GM21423 (cell line): ENCODE measurements around the gene ZNF576.
"Not testable (repeated sequence)": the region's sequence is repeated elsewhere in the genome, so short reads cannot be mapped to it uniquely, and the experiment has no call there.

Source experiments
- ATAC-seq: cut with Tn5 transposase; IDR thresholded peaks from one replicate; pipeline ENCODE4 v1.9.1; 2021; ENCODE audit warnings: mild to moderate bottlenecking, moderate library complexity; ENCODE audit not compliant: unreplicated experiment

ZNF576 gene, protein sequence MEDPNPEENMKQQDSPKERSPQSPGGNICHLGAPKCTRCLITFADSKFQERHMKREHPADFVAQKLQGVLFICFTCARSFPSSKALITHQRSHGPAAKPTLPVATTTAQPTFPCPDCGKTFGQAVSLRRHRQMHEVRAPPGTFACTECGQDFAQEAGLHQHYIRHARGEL

DNA sequence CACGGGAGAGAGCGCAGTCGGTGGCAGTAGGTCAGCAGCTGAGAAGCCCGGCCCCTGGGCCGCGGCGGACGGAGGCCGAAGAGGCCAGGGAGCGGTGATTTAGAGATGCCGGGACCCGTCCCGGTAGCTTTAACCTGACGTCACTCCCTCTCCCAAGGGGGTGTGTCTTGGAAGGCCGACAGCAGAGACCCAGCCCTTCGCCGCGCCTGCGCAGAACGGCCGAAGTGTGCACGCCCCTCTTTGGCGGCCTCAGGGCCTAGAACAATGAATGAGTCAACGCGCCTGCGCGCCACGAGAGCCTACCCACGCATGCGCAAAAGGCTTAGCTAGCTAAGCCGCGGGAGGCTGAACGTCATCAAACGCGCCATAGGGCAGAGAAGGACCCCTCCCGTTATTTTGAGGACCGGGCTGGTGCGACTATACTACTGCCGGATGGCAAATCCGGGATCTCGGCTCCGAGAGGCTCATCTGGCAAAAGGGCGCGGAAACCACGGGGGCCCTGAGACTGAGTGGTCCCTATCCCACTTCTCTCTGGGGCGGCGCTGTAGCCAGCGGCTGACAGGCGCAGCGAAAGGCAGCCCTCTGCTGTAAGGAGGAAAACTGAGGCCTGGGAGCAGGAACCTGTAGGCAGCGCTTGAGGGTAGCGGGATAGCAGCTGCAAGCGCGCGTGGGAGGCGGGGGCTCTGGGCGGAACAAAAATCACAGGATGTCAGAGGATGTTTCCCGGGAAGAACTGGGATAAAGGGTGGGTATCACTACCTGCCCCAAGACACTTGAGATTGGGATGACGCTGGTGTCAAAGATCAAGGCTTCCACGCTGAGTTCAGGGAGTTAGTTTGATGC is at the start of gene ZNF576, which contains the start of gene IRGQ:
Gene ZNF576, plus strand, starts transcription at position 597 of the 843 bp plus-strand sequence. CDS start 514 bp downstream, outside the sequence.
Gene IRGQ, minus strand, starts transcription at position 136 of the 843 bp plus-strand sequence. CDS start 796 bp downstream, outside the sequence.
- ATAC-seq = peak; percentile 79

DNA sequence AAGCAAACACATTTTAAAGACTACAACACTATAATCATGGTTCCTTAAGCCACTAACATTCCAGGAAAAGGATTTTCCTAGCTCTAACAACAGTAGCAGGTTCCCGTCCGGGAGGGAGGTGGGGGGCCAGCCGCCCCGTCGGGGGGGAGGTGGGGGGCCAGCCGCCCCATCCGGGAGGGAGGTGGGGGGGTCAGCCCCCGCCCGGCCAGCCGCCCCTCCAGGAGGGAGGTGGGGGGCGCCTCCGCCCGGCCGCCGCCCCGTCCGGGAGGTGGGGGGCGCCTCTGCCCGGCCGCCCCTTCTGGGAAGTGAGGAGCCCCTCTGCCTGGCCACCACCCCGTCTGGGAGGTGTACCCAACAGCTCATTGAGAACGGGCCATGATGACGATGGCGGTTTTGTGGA is 48.5 kb upstream of the ZNF576 start:
- ATAC-seq = not testable (repeated sequence)

DNA sequence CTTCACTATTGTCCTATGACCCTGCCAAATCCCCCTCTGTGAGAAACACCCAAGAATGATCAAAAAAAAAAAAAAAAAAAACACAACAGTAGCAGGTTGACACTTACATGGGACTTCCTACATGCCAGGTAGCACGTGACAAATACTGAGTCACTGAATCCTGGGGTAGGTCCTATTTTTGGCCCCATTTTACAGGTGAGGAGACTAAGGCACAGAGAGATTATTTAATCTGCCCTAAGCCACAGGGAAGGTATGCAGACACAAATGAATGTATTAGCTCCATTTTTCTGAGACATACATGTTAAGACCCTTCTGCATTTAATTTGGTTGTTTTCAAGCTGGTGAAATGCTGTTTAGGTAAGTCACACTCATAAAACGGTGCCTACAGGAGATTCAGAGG is 47.7 kb upstream of the ZNF576 start:
- no peak for ATAC-seq

DNA sequence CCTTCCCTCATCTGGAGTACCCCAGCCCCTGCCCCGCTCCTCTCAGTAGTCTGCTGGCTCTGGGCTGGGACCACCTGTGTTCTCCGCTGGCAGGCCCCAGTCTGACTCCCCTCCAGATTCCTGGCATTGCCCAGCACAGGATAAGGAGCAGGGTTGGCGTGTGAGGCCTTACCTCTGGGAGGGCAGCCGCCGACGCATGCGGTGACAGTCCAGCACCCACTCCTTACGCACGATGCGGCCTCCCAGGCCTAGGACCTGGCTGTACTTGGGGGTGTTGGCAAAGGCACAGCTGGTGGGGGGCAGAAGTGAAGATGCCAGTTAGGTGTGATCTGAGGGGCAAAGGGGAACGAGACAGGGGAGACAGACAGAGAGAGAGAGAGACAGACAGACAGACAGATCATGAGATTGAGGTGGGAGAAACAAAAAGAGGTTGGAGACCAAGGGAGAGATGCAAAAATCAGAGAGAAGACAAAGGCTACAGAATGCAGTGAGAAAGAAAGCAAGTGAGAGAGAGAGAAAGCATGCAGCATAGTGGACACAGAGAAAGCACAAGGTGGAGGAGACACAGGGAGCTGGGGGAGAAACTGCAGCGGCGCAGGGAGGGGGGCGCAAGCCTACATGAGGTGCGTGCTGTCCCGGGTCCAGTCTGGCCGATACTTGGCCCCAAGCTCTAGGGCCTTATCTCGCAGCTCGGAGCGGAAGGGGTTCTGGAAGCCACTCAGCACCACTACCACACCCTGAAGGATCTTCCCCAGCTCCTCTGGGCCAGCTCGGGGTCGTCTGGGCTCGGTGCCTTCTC is 44.8 kb upstream of the ZNF576 start:
- no peak for ATAC-seq

DNA sequence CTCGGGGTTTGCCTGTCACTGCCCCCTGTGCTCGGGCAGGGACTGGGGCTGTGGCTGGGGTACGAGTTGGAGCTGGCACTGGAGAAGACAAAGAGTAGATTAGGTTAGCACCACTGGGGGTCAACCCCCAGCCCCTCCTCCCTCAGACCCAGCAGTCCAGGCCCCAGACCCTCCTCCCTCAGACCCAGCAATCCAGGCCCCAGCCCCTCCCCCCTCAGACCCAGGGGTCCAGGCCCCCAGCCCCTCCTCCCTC is 44.3 kb upstream of the ZNF576 start:
- ATAC-seq = no peak

DNA sequence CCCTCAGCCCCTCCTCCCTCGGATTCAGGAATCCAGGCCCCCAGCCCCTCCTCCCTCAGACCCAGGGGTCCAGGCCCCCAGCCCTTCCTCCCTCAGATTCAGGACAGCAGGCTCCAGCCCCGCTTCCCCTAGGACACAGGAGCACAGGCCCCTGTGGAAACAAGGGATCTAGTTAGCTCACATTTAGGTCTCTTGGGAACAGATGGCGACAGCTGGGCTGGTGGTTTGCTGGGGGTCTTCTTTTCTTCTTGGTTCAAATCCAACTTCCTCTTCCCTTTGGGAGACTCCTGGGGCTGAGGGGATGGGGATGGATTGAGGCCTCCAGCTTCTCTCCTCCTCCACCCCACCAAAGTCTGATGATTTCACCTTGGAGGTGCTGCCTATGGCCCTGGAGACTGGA is 43.8 kb upstream of the ZNF576 start:
- ATAC-seq = no peak

DNA sequence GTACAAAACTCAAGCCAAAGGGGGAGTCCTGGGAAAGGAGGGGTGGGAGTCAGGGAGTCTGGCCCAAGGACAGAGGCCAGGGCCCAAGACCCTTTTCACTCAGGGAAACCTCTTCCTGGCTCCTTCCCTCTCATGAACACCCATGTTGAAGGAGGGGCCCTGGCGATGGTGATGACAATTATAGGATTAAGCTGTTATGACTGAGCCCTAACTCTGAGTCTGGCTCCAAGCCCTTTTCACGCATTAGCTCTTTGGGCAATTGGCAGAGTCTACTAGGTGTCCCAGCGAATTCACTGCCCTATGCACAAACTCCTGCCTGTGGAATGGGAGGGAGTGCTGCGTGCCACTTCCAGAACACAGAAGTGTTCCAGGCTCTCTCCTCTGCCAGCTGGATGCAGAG is 42.7 kb upstream of the ZNF576 start:
- no peak for ATAC-seq

DNA sequence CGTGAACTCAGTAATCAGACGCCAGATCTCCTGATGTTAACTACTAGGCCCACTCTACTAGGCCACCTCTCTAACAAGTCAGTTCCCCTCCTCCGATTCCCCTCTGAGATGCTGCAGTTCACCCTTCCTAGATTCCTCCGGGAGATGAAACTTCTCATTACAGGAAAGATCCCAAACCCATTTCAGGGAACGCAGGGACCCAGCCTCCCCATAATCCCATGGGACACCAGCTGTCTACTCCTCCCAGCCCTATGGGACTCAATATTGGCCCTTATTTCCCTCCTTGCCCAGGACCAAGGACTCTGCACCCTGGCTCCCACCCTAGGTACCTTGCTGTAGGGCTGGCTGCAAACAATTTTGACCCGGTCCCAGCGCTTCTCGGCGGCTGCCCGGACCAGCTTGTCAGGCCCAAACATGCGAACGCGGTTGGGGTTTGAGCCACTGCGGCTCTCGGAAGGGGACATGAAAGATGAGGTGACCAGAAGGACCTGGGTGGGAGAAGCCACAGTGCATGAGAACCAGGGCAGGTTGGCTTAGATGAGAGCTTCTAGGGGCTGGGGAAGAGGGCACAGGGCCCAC is 42.0 kb upstream of the ZNF576 start:
- no peak for ATAC-seq

DNA sequence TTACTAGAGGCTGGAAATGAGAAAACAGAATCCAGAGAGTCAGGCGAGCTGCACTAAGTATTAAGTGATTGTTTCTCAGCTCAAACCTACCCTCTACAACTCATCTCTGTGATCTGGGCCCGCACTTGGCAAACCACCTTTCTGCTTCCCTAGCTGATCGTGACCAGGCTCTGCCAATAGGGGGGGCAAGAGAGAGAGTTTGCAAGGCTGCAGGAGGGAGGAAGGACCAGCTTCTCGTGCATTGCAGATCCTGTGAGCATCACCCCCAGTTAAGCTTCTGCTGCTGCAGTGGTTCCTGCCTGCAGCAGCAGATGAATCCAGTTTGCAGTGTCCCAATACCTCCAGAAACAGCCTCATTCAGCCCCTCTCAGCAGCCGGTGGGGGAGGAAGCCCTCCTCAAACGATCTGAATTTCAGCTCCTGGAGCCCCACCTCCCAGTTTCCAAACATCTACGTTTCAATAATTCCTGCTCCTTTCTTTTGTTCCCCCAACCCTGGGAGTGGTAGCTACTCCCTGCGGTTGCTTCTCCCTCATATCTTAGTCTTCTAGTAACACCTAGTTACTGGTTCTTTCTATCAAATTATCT is 41.1 kb upstream of the ZNF576 start:
- no peak for ATAC-seq

DNA sequence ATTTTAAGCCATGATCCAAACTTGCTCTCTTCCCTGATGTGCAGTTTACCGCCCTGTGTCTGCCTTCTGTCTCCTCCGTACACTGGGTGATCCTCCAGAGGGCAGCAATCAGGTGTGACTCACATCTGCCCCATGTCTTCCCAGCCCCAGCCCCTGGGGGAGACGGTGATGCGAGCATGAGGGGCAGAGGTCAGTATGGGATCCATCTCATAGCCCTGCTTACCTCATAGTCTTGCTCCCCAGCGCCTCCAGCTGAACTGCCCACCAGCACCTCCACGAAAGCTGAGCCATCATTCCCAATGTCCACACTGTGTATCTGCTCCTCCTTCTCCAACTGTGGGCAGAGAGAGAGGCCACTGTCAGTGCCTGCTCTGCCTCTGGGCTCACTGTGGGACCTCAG is 35.7 kb upstream of the ZNF576 start:
- ATAC-seq = no peak

DNA sequence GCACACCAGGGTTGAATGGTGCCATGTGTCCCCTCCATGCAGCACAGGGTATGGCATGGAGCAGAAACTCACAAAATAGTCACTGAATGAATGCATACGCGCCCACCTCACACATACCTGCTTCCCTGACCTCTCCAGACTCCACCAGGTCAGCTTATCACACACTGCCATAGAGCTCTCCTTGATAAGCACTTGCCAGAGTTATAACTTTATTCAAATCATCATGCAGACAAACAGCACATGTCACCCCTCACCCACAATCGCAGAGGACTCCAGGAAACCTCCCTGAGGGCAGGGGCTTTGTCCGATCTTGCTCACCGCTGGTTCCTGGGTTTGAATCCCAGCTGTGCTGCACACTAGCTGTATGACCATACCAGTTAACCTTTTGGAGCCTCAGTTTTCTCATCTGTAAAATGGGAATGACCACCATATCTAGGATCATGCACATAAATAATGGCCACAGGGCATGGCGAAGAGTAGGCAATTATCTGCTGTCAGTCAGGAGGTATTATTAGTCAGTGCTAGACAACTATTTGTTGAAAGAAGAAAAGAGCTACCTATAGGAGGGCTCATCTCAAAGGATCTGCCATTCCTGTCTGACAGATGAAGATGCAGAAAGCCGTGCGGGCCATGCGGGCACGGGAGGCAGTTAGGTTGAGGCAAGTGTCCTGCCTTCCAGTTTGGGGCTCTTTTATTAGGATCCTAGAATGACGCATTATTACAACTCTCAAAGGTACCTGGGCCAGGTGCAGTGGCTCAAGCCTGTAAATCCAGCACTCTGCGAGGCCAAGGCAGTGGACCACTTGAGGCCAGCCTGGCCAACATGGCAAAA is 35.0 kb upstream of the ZNF576 start:
- ATAC-seq = no peak

DNA sequence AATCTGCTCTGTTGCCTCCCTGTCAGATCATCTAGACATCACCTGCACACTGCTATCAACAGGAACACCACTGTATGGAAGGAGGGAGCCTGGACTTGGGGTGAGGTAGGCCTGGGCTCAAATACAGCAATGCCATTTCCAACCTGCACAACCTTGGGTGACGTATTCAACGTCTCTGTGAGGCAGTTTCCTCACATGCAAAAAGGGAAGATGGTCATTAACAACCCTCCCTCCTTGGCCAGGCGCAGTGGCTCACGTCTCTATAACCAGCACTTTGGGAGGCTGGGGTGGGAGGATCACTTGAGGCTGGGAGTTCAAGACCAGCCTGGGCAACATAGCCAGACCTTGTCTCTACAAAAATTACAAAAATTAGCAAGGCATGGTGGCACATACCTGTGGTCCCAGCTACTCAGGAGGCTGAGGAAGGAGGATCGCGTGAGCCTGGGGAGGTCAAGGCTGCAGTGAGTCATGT is 34.1 kb upstream of the ZNF576 start:
- no peak for ATAC-seq

DNA sequence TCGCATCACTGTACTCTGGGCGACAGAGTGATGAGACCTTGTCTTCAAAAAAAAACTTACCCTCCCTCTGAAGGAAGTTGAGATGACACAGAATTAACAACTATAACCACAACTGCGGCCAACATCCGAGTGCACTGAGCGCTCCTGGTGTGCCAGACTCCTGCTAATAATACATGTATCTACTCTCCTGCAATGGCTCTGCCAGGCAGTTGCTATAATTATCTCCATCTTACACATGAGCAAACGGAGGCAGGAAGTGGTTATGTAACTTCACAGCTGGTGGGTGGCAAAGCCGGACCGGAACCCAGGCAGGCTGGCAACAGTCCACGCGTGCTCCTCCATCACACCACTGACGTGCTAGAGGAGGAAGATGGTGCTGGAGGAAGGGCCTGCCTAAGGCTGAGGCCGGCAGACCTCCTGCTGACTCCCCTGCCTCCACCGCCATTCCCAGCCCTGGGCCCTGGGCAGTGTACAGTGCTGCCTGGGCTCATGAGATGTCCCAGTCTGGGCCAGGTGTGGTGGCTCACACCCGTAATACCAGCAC is 33.6 kb upstream of the ZNF576 start:
- peak; percentile 71 for ATAC-seq

DNA sequence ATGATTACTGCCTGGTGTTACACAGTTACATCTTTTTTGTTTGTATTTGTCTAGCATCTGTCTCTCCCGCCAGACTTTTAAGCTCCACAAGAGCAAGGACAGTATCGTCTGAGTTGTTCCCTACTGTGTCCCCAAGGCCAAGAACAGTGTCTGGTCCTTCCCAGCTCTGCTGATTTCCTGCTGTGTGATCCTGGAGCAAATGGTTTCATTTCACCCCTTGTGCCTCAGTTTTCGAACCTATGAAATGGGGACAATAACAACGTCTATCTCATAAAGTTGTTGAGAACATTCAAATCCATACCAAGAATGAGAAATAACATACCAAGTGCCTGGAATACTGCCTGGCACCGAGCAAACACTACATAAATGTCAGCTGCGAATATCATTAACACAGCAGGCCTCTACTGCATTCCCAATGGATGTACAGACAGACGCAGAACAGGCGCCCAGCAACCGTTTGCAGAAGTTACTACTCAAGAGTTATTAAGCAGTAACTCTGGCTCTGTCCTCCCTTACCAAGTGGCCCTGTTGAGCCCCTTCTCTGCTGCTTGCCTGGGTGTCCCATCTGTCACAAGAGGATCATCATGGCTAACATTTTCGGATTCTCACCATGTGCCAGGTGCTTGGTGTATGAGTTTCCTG is 32.5 kb upstream of the ZNF576 start:
- no peak for ATAC-seq

DNA sequence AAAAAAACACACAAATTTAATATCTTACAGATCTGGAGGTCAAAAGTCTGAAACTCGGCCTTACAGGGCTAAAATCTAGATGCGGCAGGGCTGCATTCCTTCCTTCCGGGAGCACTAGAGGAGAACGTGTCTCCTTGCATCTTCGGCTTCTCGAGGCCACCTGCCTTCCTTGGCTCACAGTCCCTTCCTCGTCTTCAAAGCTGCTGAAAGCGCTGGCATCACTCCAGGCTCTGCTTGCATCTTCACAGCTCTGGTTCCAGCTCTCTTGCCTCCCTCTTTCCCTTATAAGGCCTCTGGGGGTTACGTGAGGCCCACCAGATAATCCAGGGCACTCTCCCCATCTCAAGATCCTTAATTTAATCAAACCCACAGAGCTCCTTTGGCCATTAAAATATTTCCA is 31.6 kb upstream of the ZNF576 start:
- no peak for ATAC-seq

DNA sequence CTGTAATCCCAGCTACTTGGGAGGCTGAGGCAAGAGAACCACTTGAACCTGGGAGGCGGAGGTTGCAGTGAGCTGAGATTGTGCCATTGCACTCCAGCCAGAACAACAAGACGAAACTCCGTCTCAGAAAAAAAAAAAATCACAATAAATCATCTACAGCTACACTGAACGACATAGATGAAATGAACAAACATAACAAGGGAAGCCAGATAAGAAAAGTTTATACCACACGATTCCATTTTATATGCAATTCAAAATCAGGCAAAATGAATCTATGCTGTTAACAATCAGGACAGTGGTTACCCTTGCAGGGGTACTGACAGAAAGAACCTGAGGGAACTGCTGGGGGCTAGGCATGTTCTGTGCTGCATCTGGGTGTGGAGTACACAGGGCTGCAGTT is 26.7 kb upstream of the ZNF576 start:
- ATAC-seq = no peak

DNA sequence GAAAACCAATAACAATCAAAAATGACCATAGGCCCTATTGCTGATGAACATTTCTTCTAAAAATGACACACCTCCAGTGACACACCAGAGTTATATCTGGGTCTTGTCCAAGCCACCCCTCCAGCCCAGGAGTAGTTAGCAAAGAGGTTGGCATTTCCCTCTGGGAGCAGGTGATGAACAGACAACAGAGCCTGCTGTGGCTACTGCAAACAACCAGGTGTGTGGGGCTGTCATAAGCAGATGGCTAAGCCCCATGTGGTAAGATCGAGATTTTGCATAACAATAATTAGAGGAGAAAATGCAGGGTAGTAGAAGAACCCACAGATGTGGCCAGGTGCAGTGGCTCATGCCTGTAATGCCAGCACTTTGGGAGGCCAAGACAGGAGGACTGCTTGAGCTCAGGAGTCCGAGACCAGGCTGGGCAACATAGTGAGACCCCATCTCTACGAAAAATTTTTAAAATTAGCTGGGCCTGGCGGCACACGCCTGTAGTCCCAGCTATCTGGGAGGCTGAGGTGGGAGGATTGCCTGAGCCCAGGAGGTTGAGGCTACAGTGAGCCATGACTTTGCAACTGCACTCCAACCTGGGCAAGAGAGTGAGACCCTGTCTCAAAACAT is 26.1 kb upstream of the ZNF576 start:
- no peak for ATAC-seq

DNA sequence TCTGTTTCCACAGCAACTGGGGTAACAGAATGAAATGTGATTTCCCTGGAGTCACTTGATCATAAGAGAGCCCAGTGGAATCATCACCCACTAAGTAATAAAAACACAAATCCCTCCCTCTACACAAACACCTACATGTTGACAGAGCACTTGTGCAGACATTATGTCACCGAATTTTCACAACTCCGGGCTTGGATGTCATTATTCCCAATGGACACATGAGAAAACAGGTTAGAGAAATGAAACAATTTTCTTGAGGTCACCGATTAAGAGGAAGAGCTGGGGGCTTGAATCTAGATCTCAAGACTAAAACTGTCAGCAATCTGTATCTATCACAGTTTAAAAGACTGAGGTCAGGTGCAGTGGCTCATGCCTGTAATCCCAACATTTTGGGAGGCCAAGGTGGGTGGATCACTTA is 24.2 kb upstream of the ZNF576 start:
- no peak for ATAC-seq
